HepG2 (cell line): ENCODE results near the gene SEMA3G. TPM values are rescaled to one million over a fixed set of nuclear protein-coding genes. Genes with fewer than 3 reads are reported as not detected.

Experiments
- ATAC-seq: fragments of 200-7000 bp; cut with Tn5 transposase; 3 replicates; pipeline ENCODE4 v1.9.1; 2020; ENCODE audit warnings: mild to moderate bottlenecking, moderate library complexity
- BruUV-seq: library from RNA; stranded (reverse); fragments of 400-500 nt; replicated peaks from 2 replicates; lab custom pipeline; 2021; lab: Mats Ljungman, UMichigan
- CTCF ChIA-PET: fragments of 300-600 bp; formaldehyde crosslinking; extraction: SDS; loops from one replicate; lab custom pipeline; 2021; ENCODE audit warnings: low total read pairs, inconsistent platforms, low intra/inter-chr PET ratio; lab: Yijun Ruan, JAX
- POLR2A ChIA-PET: fragments of 350-600 bp; sonication (Branson Sonifier 250); formaldehyde crosslinking; loops from one replicate; lab custom pipeline; 2020; ENCODE audit warnings: antibody characterized with exemption, inconsistent platforms; lab: Yijun Ruan, JAX
- DNase-seq: peaks from one replicate; pipeline ENCODE4 v3.0.0-alpha.2; 2015; ENCODE audit warnings: low spot score
- FAIRE-seq: peaks from 3 replicates; lab custom pipeline; 2011; peaks lifted over from hg19 to GRCh38; lab: Jason Lieb, UNC
- H2AFZ ChIP-seq: one replicate; pipeline ENCODE4 v1.6.1; 2011; ENCODE audit warnings: low read length, inconsistent platforms
- H3K27ac ChIP-seq: fragments of 300-600 bp; 3 replicates; pipeline ENCODE4 v1.8.0; 2011; ENCODE audit warnings: mixed run types, mild to moderate bottlenecking, mixed read lengths, low read length, inconsistent platforms; ENCODE audit not compliant: insufficient read depth; ENCODE audit errors: extremely low read length
- H3K27me3 ChIP-seq, 2 experiments: fragments of 200-600 bp in 1 of 2; 2 replicates in 1 of 2; 3 replicates in 1 of 2; pipeline versions ENCODE4 v1.6.0 to v1.8.0; 2011; ENCODE audit warnings: low read length in 2 of 2, mild to moderate bottlenecking in 2 of 2, moderate library complexity in 2 of 2, inconsistent platforms in 1 of 2; ENCODE audit not compliant: insufficient read depth in 2 of 2, control insufficient read depth in 1 of 2
- H3K36me3 ChIP-seq, 2 experiments: fragments of 200-600 bp in 1 of 2; replicated peaks in 1 of 2; 2 replicates in 1 of 2; 3 replicates in 1 of 2; pipeline versions ENCODE4 v1.5.1 to v1.8.0; 2011; ENCODE audit warnings: low read length in 2 of 2, inconsistent platforms in 1 of 2; ENCODE audit not compliant: insufficient read depth in 2 of 2, control insufficient read depth in 1 of 2
- H3K4me1 ChIP-seq: 2 replicates; pipeline ENCODE4 v1.5.1; 2012; ENCODE audit warnings: low read length, inconsistent platforms; ENCODE audit not compliant: insufficient read depth
- H3K4me2 ChIP-seq: 2 replicates; pipeline ENCODE4 v1.6.0; 2011; ENCODE audit warnings: low read depth, low read length, inconsistent platforms
- H3K4me3 ChIP-seq, 3 experiments: fragments of 200-600 bp in 1 of 3; sonication (generic), shearing (Covaris generic) in 1 of 3; replicated peaks in 1 of 3; 2 replicates each; pipeline ENCODE4 v1.5.1; 2011 to 2016; ENCODE audit warnings: low read length in 3 of 3, inconsistent platforms in 2 of 3, low read depth in 2 of 3, mild to moderate bottlenecking in 2 of 3, control low read depth in 1 of 3, mixed read lengths in 1 of 3; ENCODE audit not compliant: insufficient read depth in 1 of 3
- H3K79me2 ChIP-seq: one replicate; pipeline ENCODE4 v1.6.1; 2011; ENCODE audit warnings: low read length, inconsistent platforms; ENCODE audit not compliant: insufficient read depth
- H3K9ac ChIP-seq: 2 replicates; pipeline ENCODE4 v1.6.0; 2011; ENCODE audit warnings: mild to moderate bottlenecking, low read depth, low read length, inconsistent platforms; ENCODE audit not compliant: insufficient read depth
- H3K9me3 ChIP-seq: 2 replicates; pipeline ENCODE4 v1.5.1; 2012; ENCODE audit warnings: mild to moderate bottlenecking, low read length
- H4K20me1 ChIP-seq: 2 replicates; pipeline ENCODE4 v1.6.0; 2011; ENCODE audit warnings: inconsistent platforms, mild to moderate bottlenecking, low read length, moderate library complexity; ENCODE audit not compliant: insufficient read depth
- CTCF ChIP-seq: sonication (generic); formaldehyde crosslinking; IDR thresholded peaks from 2 replicates; pipeline ENCODE4 v1.5.0; 2020; ENCODE audit warnings: mild to moderate bottlenecking, missing genetic modification reagents, moderate library complexity
- MED13 ChIP-seq: sonication (generic); formaldehyde crosslinking; IDR thresholded peaks from 2 replicates; pipeline ENCODE4 v1.5.0; 2020; ENCODE audit warnings: missing genetic modification reagents
- POGZ ChIP-seq: sonication (generic); formaldehyde crosslinking; IDR thresholded peaks from 2 replicates; pipeline ENCODE4 v1.4.0; 2020; ENCODE audit warnings: mild to moderate bottlenecking, missing genetic modification reagents
- PTBP1 ChIP-seq: fragments of 200-400 bp; formaldehyde crosslinking; IDR thresholded peaks from 2 replicates; pipeline ENCODE4 v1.6.1; 2018; ENCODE audit warnings: low read length, low read depth; ENCODE audit not compliant: poor library complexity, severe bottlenecking
- RNF219 ChIP-seq: sonication (generic); formaldehyde crosslinking; IDR thresholded peaks from 2 replicates; pipeline ENCODE4 v1.5.0; 2020; ENCODE audit warnings: mild to moderate bottlenecking, missing genetic modification reagents
- WGBS: methylation state at CpG from one replicate; pipeline ENCODE4 v1.1.6; 2017; ENCODE audit warnings: low lambda C conversion rate; 5-methylcytosine and 5-hydroxymethylcytosine counted together
- in situ Hi-C: cut with HindIII; loops from 2 replicates; pipeline ENCODE4 v1.10.0; 2017; ENCODE audit warnings: low pct_unique_long_range_greater_than_20kb; ENCODE audit not compliant: extremely low pct_ligation_motif_present
- intact Hi-C: fragments of 100-400 bp; cut with micrococcal nuclease; formaldehyde crosslinking; loops from one replicate; pipeline ENCODE4 v1.10.0; 2022; ENCODE audit not compliant: unreplicated experiment
- polyA plus RNA-seq, 8 experiments: library from polyadenylated mRNA; depleted of rRNA in 3 of 8; stranded (reverse) in 7 of 8; unstranded in 1 of 8; fragments of >200 nt; fragmentation: Illumina TruSeq in 4 of 8; extraction: Trizol in 4 of 8; gene quantifications; 2 replicates each; pipeline versions ENCODE4 v1.2.1 to v1.2.3, GENCODE V29; 2011 to 2016; ENCODE audit warnings: low read depth in 4 of 8, missing spikeins in 1 of 8, mixed read lengths in 1 of 8; ENCODE audit not compliant: insufficient read depth in 1 of 8
- total RNA-seq, 5 experiments: library from RNA; depleted of rRNA; stranded (reverse); fragments of >200 nt; fragmentation: Illumina TruSeq; extraction: Trizol; gene quantifications; 2 replicates each; pipeline ENCODE4 v1.2.3, GENCODE V29; 2016; ENCODE audit warnings: low read depth in 1 of 5
- TF ChIP-seq, protein P1 (sequence below): sonication (generic); formaldehyde crosslinking; IDR thresholded peaks from 2 replicates; pipeline ENCODE4 v1.4.0; 2020; ENCODE audit warnings: missing genetic modification reagents

Gene SEMA3G
- total and polyA plus RNA-seq, 2 of the 13 experiments (the other 11 are each of a cell fraction or from before 2014, with no cell fraction given) = 6.1 to 8.3 TPM

DNA sequence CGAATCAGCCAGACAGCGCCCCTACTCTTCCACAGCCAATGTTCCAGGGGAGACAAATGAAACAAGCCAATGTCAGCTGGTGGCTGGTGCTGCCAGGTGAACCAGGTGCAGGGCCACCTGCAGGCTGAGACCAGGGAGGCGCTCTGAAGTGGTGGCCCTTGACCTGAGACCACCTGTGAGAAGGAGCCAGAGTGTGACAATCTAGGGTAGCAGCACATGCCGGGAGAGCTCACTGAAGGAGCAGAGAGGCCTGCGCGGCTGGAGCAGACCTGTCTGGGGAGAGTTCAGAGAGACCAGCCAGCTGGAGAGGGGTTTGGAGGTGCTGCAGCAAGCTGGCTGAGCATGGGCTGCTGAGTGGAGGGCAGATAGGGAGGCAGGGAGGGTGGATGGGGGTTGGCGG is 49.5 kb upstream of the SEMA3G start:
- ATAC-seq (peak; percentile 1; the same call in 2 of the 3 replicates), FAIRE-seq (no peak), DNase-seq (no peak)
- no peak overlapping the region for H3K4me2 ChIP-seq
- H3K9me3 ChIP-seq = no peaks in the 10 kb centered on the region
- H3K79me2 ChIP-seq = no peaks in the 10 kb centered on the region
- intact Hi-C loops = no loop called here
- H3K27me3 ChIP-seq = peaks cover 7 to 19% of the 10 kb centered on the region in 2 experiments; a peak in 3 of 5 replicates
- H2AFZ ChIP-seq = no peak overlapping the region
- WGBS = 82% methylated on average over 6 of the region's 7 CpGs
- no peak overlapping the region for H3K9ac ChIP-seq
- POLR2A ChIA-PET = no interaction called here
- no peak overlapping the region for H3K4me3 ChIP-seq
- BruUV-seq = no TSS peak
- in situ Hi-C loops = no loop called here
- no peaks in the 10 kb centered on the region; the same call in 1 of the 2 replicates for H4K20me1 ChIP-seq
- CTCF ChIA-PET = no interaction called here
- TF ChIP-seq, protein P1, sequence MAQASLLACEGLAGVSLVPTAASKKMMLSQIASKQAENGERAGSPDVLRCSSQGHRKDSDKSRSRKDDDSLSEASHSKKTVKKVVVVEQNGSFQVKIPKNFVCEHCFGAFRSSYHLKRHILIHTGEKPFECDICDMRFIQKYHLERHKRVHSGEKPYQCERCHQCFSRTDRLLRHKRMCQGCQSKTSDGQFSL (CRISPR knock-in tag) = no peak
- TF ChIP-seq CTCF (CRISPR knock-in tag) (0 out of 2 replicates have a peak, but pooled peaks have one; percentile 6), PTBP1 (no peak), POGZ (CRISPR knock-in tag) (no peak), MED13 (CRISPR knock-in tag) (no peak), RNF219 (CRISPR knock-in tag) (no peak)
- H3K36me3 ChIP-seq = peaks cover 11 to 20% of the 10 kb centered on the region in 2 experiments
- H3K4me1 ChIP-seq = peaks cover 23% of the 10 kb centered on the region
- no peak overlapping the region for H3K27ac ChIP-seq
